ENCODE data around the gene CHCHD6. TPM values are rescaled to one million over a fixed set of nuclear protein-coding genes. Genes with fewer than 3 reads are reported as not detected.

Gene CHCHD6
- total and polyA plus RNA-seq, 2 of the 4 experiments (the other 2 are of a cell fraction) = 18.8 to 28.9 TPM

GRCh38 chr3:126926684-126927400 is 222.8 kb downstream of the CHCHD6 start:
- H4K8ac ChIP-seq (ENCODE audit: low read depth in 2 of 2, low read length in 2 of 2) = peak overlapping the region in 1 of 2 experiments; percentile 73; a peak in 2 of 4 replicates
- peak overlapping the region; percentile 80 for H4K91ac ChIP-seq (ENCODE audit: insufficient read depth, low read depth, low read length)
- H3K56ac ChIP-seq (ENCODE audit: extremely low read depth, insufficient read depth, low read length) = no peak overlapping the region
- peak overlapping the region; percentile 25 for H3K27ac ChIP-seq (ENCODE audit: insufficient read depth, low read length)
- DNase-seq (peak; percentile 89), ATAC-seq (ENCODE audit: low read depth) (peak; percentile 90)
- H4K5ac ChIP-seq (ENCODE audit: low read depth, low read length) = peak overlapping the region; percentile 22; the same call in 1 of the 2 replicates
- WGBS, 2 experiments (ENCODE audit: extremely low coverage in 2 of 2, insufficient read length in 1 of 2) = 46% methylated on average over 3 of the region's 11 CpGs; no CpG with 5 or more reads in 1 of the 2 experiments
- peak overlapping the region; percentile 84 for H2AFZ ChIP-seq (replicated peaks; ENCODE audit: low read length, poor library complexity)
- peak overlapping the region; percentile 74; the same call in 1 of the 3 replicates for H2BK15ac ChIP-seq (ENCODE audit: low read depth, low read length)
- H3K9me1 ChIP-seq (ENCODE audit: insufficient read depth, low read length) = peaks cover 19% of the 10 kb centered on the region
- H2BK120ac ChIP-seq (ENCODE audit: low read depth, low read length) = peak overlapping the region; percentile 85
- H3K79me1 ChIP-seq (ENCODE audit: low read depth in 1 of 2, low read length in 2 of 2) = no peaks in the 10 kb centered on the region; a peak in 1 of 4 replicates
- H3K9me3 ChIP-seq (ENCODE audit: control insufficient read depth, insufficient read depth, low read length) = no peaks in the 10 kb centered on the region
- CTCF ChIA-PET = interaction anchor here (0.8 to 1.3 kb wide), 5 partner anchors 9 to 175 kb away, joined by 3 to 6 read pairs (median 4); no protein-coding TSS in a partner anchor
- H3K36me3 ChIP-seq (ENCODE audit: control insufficient read depth, insufficient read depth, low read length) = no peaks in the 10 kb centered on the region
- H2BK20ac ChIP-seq (ENCODE audit: low read depth, low read length) = peak overlapping the region; percentile 59
- peak overlapping the region; percentile 53 for H3K18ac ChIP-seq (ENCODE audit: low read depth, low read length)
- H3K23ac ChIP-seq (ENCODE audit: low read depth, low read length) = peak overlapping the region; percentile 14; the same call in 1 of the 2 replicates
- intact Hi-C loops (cut with micrococcal nuclease) (loop anchor here (5.0 kb wide), 1 partner anchor 85 kb away; no protein-coding TSS in a partner anchor), in situ Hi-C loops (cut with MboI; ENCODE audit: low sequenced_read_pairs) (no loop called here), dilution Hi-C loops (cut with HindIII; ENCODE audit: low sequenced_read_pairs, unreplicated experiment) (no loop called here)
- H4K20me1 ChIP-seq (ENCODE audit: insufficient read depth, low read length) = no peaks in the 10 kb centered on the region
- H3K4me1 ChIP-seq (ENCODE audit: control insufficient read depth, insufficient read depth, low read length) = peaks cover 26% of the 10 kb centered on the region
- H3K14ac ChIP-seq (replicated peaks; ENCODE audit: low read depth, low read length) = peak overlapping the region; percentile 70
- H2AK9ac ChIP-seq (replicated peaks; ENCODE audit: low read depth, low read length, poor library complexity) = peak overlapping the region; percentile 72
- no TSS peak for BruUV-seq (replicated peaks)
- H2BK5ac ChIP-seq (ENCODE audit: low read depth, low read length, poor library complexity, severe bottlenecking) = peak overlapping the region; percentile 68
- peak overlapping the region; percentile 74 for H3K4ac ChIP-seq (ENCODE audit: low read depth, low read length)
- H3K9ac ChIP-seq (ENCODE audit: low read depth, low read length) = no peak overlapping the region
- POLR2A ChIA-PET (ENCODE audit: unreplicated experiment) = no interaction called here
- peak overlapping the region; percentile 38 for H3K4me2 ChIP-seq (ENCODE audit: low read depth, low read length)
- no peak overlapping the region for H3K4me3 ChIP-seq (ENCODE audit: insufficient read depth, low read depth, low read length)
- peak overlapping the region; percentile 72; the same call in 1 of the 2 replicates for H2AK5ac ChIP-seq (ENCODE audit: low read depth, low read length)
- no peaks in the 10 kb centered on the region for H3K27me3 ChIP-seq (ENCODE audit: control insufficient read depth, insufficient read depth, low read length)
- peak; percentile 42; the same call in 1 of the 2 replicates for TF ChIP-seq BHLHE40 (IDR thresholded peaks at IDR 0.05; ENCODE audit: low read depth, low read length)
- TF ChIP-seq MAFK (IDR thresholded peaks at IDR 0.05; ENCODE audit: low read depth, low read length) = no peak
- TF ChIP-seq RCOR1 (IDR thresholded peaks at IDR 0.05; ENCODE audit: insufficient replicate concordance, low read length) = peak; percentile 81
- TF ChIP-seq SMC3 (IDR thresholded peaks at IDR 0.05; ENCODE audit: low read depth, low read length) = peak; percentile 48
- no peak for TF ChIP-seq CHD1 (IDR thresholded peaks at IDR 0.05; ENCODE audit: low read depth, low read length)
- no peak for TF ChIP-seq USF2 (IDR thresholded peaks at IDR 0.05; ENCODE audit: low read depth, low read length)
- TF ChIP-seq RFX5 (IDR thresholded peaks at IDR 0.05; ENCODE audit: low read depth, low read length) = no peak
- TF ChIP-seq ELK1 (IDR thresholded peaks at IDR 0.05; ENCODE audit: borderline replicate concordance, low read depth, low read length) = no peak
- peak; percentile 54 for TF ChIP-seq CTCF (conservative IDR thresholded peaks at IDR 0.05; ENCODE audit: low read depth, low read length)
- TF ChIP-seq POLR2A (IDR thresholded peaks at IDR 0.05; ENCODE audit: low read depth, low read length) = no peak
- no peak for TF ChIP-seq MXI1 (IDR thresholded peaks at IDR 0.05; ENCODE audit: borderline replicate concordance, low read depth, low read length)
- peak; percentile 59 for TF ChIP-seq RAD21 (IDR thresholded peaks at IDR 0.05; ENCODE audit: low read length)
- no peak for TF ChIP-seq NFE2L2 (IDR thresholded peaks at IDR 0.05; ENCODE audit: low read depth, low read length)
- TF ChIP-seq CEBPB (IDR thresholded peaks at IDR 0.05; ENCODE audit: low read depth, low read length) = peak; percentile 77

Data from IMR-90 (cell line).